Colon (tissue), 2 donors: Measurements from ENCODE around the gene UBE4A.

Experiments
- FAIRE-seq: peaks from 2 replicates; lab custom pipeline; 2012; peaks lifted over from hg19 to GRCh38; lab: Jason Lieb, UNC
- donor health status: control.
- donor health status: control.

UBE4A gene

GRCh38 chr11:118359295-118359958 lies at the start of gene UBE4A:
TSS of gene UBE4A (plus strand) at chr11:118359600. CDS start at chr11:118365081, 5,481 bp downstream.
- no peak for FAIRE-seq

GRCh38 chr11:118310271-118310670 lies 49.1 kb upstream of the UBE4A start:
- FAIRE-seq, result no peak

GRCh38 chr11:118310781-118311485 lies 48.5 kb upstream of the UBE4A start:
- FAIRE-seq, result no peak

- FAIRE-seq, result no peak
These were observed 47.9 kb upstream of the UBE4A start for GRCh38 chr11:118311518-118311917.

GRCh38 chr11:118312328-118312727 lies 47.1 kb upstream of the UBE4A start:
- no peak for FAIRE-seq

- FAIRE-seq, result no peak
These were observed 46.2 kb upstream of the UBE4A start for GRCh38 chr11:118313242-118313641.

- FAIRE-seq, result no peak
These were observed 44.4 kb upstream of the UBE4A start for GRCh38 chr11:118314988-118315411.

- FAIRE-seq, result no peak
These were observed 41.3 kb upstream of the UBE4A start for GRCh38 chr11:118318124-118318523.

GRCh38 chr11:118318581-118319336 lies 40.6 kb upstream of the UBE4A start:
- FAIRE-seq, result no peak

- FAIRE-seq, result no peak
These were observed 40.1 kb upstream of the UBE4A start for GRCh38 chr11:118319337-118319707.

- FAIRE-seq, result no peak
These were observed 38.9 kb upstream of the UBE4A start for GRCh38 chr11:118320515-118320914.

- FAIRE-seq, result no peak
These were observed 37.9 kb upstream of the UBE4A start for GRCh38 chr11:118321386-118322082.

GRCh38 chr11:118322721-118323120 lies 36.7 kb upstream of the UBE4A start:
- FAIRE-seq, result no peak

- no peak for FAIRE-seq
These were observed 34.1 kb upstream of the UBE4A start for GRCh38 chr11:118325283-118325682.

- FAIRE-seq, result no peak
These were observed 30.7 kb upstream of the UBE4A start for GRCh38 chr11:118328745-118329144.

- FAIRE-seq, result no peak
These were observed 24.7 kb upstream of the UBE4A start for GRCh38 chr11:118334745-118335144.

GRCh38 chr11:118338637-118339061 lies 20.8 kb upstream of the UBE4A start:
- no peak for FAIRE-seq

- FAIRE-seq, result no peak
These were observed 20.0 kb upstream of the UBE4A start for GRCh38 chr11:118339281-118339961.

- no peak for FAIRE-seq
These were observed 19.0 kb upstream of the UBE4A start for GRCh38 chr11:118340449-118340848.

GRCh38 chr11:118341261-118341660 lies 18.1 kb upstream of the UBE4A start:
- no peak for FAIRE-seq

- FAIRE-seq, result no peak
These were observed 17.4 kb upstream of the UBE4A start for GRCh38 chr11:118341815-118342489.
